Stimulated activated CD4-positive, alpha-beta T cell treated with anti-CD3 and anti-CD28 coated beads, TNF-alpha, amount 100 ng/mL, for 24 hours (primary cell): Measurements from ENCODE around the gene SCARB1.

ENCODE experiments used
- DNase-seq, 3 experiments: peaks; one replicate each; pipeline ENCODE4 v3.0.0-alpha.2; 2020; ENCODE audit warnings: low read depth in 3 of 3

SCARB1 gene

GRCh38 chr12:124730455-124730932 lies 133.2 kb downstream of the SCARB1 start:
- no peak for DNase-seq

- DNase-seq: no peak
Measured at GRCh38 chr12:124727922-124728321, 135.7 kb downstream of the SCARB1 start.

GRCh38 chr12:124727264-124727800 lies 136.3 kb downstream of the SCARB1 start:
- DNase-seq: no peak
